Measurements from ENCODE around the gene DLL4. TPM values are rescaled to one million over a fixed set of nuclear protein-coding genes. Genes with fewer than 3 reads are reported as not detected.
A peak's percentile ranks its signal among the peaks of the same experiment; 100 is the strongest.
"Not testable (repeated sequence)": the region's sequence is repeated elsewhere in the genome, so short reads cannot be mapped to it uniquely, and the experiment has no call there.

DLL4 gene
- total and polyA plus RNA-seq, 5 experiments from 2014 or later = 0.16 TPM; not detected in 4

DNA sequence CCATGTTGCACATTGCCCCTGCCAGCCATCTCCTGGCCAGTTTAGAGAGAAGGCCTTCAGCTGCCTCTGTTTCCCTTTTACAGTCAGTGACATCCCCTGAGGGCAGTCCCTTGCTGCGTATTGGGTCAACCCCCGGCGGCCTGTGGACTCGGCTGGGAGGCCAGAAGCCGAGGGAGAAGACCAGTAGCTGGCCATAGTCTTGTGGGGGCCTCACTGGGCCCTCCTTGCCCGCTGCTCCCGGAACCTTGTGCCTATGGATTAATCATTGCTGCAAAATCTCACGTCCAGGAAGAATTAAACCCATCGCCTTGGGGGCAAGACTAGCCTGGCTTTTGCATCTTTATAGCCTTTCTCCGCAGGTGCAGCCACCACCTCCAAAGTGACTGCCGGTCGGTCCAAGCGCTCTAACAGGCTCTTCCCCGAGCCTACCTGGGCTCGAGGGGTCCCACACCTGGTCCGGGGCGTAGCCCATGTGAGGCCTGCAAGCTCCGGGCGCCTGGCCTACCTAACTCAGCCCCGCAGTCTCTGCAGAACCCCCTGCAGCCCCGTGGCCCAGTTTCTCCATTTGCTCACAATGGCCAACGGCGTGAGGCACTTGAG, 23.3 kb downstream of the DLL4 start:
- Mint-ChIP-seq H3K27me3 (peaks cover 0 to 2% (median 0%) of the 10 kb centered on the region in 5 donors), H3K36me3 (no peaks in the 10 kb centered on the region), H3K4me3 (peak overlapping the region; percentile 71 to 96 (median 90)), H3K9me3 (no peaks in the 10 kb centered on the region), H3K4me1 (peaks cover 0 to 19% (median 11%) of the 10 kb centered on the region in 4 donors), H3K27ac (peak overlapping the region in 5 of 10 donors; percentile 76 to 91 (median 86))
- POLR2A ChIA-PET = interaction anchor here (0.6 to 3.9 kb wide), 4 partner anchors 10 to 47 kb away, joined by 7 to 47 read pairs (median 8); no protein-coding TSS in a partner anchor
- ATAC-seq (no peak), DNase-seq (no peak)

GRCh38 chr15:40952901-40953712, 24.0 kb downstream of the DLL4 start, which contains the start of gene CHAC1:
Gene CHAC1, plus strand, starts transcription at chr15:40953471. Its CDS starts 113 bp downstream, at chr15:40953584.
- H3K9me3 Mint-ChIP-seq = no peaks in the 10 kb centered on the region
- peak within 1 kb of the TSS; percentile 53 to 92 (median 82) for H3K27ac Mint-ChIP-seq
- peaks cover 0 to 19% (median 11%) of the 10 kb centered on the region in 4 donors for H3K4me1 Mint-ChIP-seq
- peaks cover 0 to 2% (median 0%) of the 10 kb centered on the region in 5 donors for H3K27me3 Mint-ChIP-seq
- POLR2A ChIA-PET = interaction anchor here (0.7 to 3.9 kb wide), 6 partner anchors 11 to 163 kb away, joined by 5 to 47 read pairs (median 8); partner anchors contain the start of gene INO80
- H3K36me3 Mint-ChIP-seq = no peaks in the 10 kb centered on the region
- ATAC-seq = peak; percentile 96 to 97
- H3K4me3 Mint-ChIP-seq = peak within 1 kb of the TSS; percentile 89 to 96 (median 93)
- DNase-seq = peak; percentile 88 to 97 (median 94)

GRCh38 chr15:40953713-40954074, 24.6 kb downstream of the DLL4 start:
- Mint-ChIP-seq H3K36me3 (no peaks in the 10 kb centered on the region), H3K27ac (peak overlapping the region in 9 of 10 donors; percentile 31 to 91 (median 73)), H3K9me3 (no peaks in the 10 kb centered on the region), H3K4me3 (peak overlapping the region; percentile 89 to 96 (median 93)), H3K27me3 (peaks cover 0 to 2% (median 0%) of the 10 kb centered on the region in 5 donors), H3K4me1 (peaks cover 0 to 19% (median 12%) of the 10 kb centered on the region in 4 donors)
- POLR2A ChIA-PET = interaction anchor here (1.2 to 3.9 kb wide), 5 partner anchors 10 to 162 kb away, joined by 6 to 47 read pairs (median 8); partner anchors contain the start of gene INO80
- ATAC-seq (no peak), DNase-seq (no peak)

GRCh38 chr15:40954158-40954848, 25.2 kb downstream of the DLL4 start:
- not testable (repeated sequence) for H3K36me3 Mint-ChIP-seq, DNase-seq, ATAC-seq, H3K27me3 Mint-ChIP-seq, H3K9me3 Mint-ChIP-seq
- POLR2A ChIA-PET = interaction anchor here (1.4 to 3.9 kb wide), 4 partner anchors 9 to 162 kb away, joined by 6 to 47 read pairs (median 8); partner anchors contain the start of gene INO80
- peak overlapping the region in 7 of 10 donors; percentile 37 to 79 (median 74) for H3K27ac Mint-ChIP-seq
- peak overlapping the region; percentile 89 to 96 (median 93) for H3K4me3 Mint-ChIP-seq
- H3K4me1 Mint-ChIP-seq = peaks cover 0 to 19% (median 12%) of the 10 kb centered on the region in 4 donors

DNA sequence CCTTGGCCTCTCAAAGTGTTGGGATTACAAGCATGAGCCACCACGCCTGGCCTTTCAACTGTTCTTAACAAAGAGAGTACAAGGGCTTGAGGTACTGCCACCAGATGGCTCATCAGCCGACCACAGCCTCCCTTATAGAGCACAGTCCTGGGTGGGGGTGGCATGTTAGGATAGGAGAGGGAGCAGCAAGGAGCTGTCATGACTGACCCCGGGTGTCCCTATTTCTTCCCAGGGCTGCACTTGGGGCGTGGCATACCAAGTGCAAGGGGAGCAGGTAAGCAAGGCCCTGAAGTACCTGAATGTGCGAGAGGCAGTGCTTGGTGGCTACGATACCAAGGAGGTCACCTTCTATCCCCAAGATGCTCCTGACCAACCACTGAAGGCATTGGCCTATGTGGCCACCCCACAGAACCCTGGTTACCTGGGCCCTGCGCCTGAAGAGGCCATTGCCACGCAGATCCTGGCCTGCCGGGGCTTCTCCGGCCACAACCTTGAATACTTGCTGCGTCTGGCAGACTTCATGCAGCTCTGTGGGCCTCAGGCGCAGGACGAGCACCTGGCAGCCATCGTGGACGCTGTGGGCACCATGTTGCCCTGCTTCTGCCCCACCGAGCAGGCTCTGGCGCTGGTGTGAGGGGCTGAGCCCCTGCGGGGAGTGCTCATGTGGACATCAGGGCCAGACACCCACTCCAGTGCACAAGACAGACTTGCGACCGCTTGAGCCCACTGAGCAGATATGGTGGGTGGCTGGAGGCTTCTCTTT, 26.2 kb downstream of the DLL4 start:
- ATAC-seq (no peak), DNase-seq (no peak)
- Mint-ChIP-seq H3K4me3 (peak overlapping the region in 6 of 10 donors; percentile 47 to 96 (median 91)), H3K4me1 (peaks cover 8 to 23% (median 15%) of the 10 kb centered on the region in 4 donors), H3K27me3 (peaks cover 0 to 2% (median 0%) of the 10 kb centered on the region in 5 donors), H3K27ac (peak overlapping the region in 1 of 10 donors; percentile 44), H3K36me3 (no peaks in the 10 kb centered on the region), H3K9me3 (no peaks in the 10 kb centered on the region)
- POLR2A ChIA-PET = interaction anchor here (0.9 to 3.9 kb wide), 2 partner anchors 13 to 48 kb away, joined by 3 to 47 read pairs; no protein-coding TSS in a partner anchor

DNA sequence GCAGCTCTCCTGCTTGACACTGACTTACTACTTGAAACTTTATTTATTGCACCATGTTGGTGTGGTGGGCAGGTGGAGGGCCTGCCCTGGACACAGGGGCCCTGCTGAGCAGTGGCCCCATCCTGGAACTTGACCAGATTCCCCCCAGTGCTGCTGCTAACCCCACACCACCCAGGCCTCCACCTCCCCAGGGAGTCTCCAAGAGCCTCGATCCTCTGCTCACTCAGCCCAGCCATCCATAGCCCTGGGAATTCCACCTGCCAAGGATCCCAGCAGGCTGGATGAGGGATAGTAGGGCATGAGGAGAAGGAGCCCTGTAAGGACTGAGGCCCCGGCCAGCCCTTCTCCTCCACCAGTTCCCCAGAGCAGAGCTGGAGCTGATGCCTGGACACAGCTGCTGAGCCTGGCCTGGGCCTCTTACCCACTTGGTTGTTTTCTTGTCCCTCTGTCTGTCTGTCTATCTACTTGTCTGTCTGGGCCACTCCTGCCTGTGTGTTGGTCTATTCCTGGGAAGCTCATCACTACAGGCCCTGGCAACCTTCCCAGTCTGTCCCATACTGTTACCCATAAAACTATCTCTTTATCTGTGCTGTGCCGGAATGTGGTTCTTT, 26.9 kb downstream of the DLL4 start:
- POLR2A ChIA-PET = interaction anchor here (0.9 kb wide), 1 partner anchor 48 kb away, joined by 3 read pairs; no protein-coding TSS in a partner anchor
- peak overlapping the region in 1 of 10 donors; percentile 13 for H3K27ac Mint-ChIP-seq
- peaks cover 0 to 2% (median 0%) of the 10 kb centered on the region in 5 donors for H3K27me3 Mint-ChIP-seq
- peak overlapping the region in 2 of 10 donors; percentile 33 to 62 for H3K4me3 Mint-ChIP-seq
- no peaks in the 10 kb centered on the region for H3K9me3 Mint-ChIP-seq
- H3K4me1 Mint-ChIP-seq = peaks cover 8 to 23% (median 15%) of the 10 kb centered on the region in 4 donors
- DNase-seq = no peak
- ATAC-seq = no peak
- H3K36me3 Mint-ChIP-seq = no peaks in the 10 kb centered on the region

DNA sequence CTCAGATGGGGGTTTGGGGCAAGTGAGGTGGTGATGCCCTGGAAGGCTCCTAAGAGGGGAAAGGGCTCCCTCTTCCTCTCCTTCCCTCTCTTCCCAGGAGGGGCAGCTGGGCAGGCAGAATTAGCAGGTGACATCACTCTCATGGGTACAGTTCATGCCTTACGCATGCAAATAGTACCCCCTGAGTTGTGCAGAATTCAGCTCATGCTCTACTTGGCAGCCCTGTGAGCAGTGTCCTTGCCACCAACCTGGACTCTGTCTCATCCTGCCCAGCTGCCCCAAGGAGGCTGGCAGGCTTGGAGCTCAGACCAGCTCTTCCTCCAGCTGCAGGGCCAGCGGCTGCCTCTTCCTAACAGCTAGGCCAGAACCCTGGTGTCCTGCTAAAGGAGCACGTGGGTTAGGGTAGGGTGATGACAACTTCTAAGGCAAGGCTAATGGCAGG, 27.4 kb downstream of the DLL4 start:
- DNase-seq (no peak), ATAC-seq (no peak)
- peaks cover 0 to 2% (median 0%) of the 10 kb centered on the region in 5 donors for H3K27me3 Mint-ChIP-seq
- peaks cover 8 to 23% (median 15%) of the 10 kb centered on the region in 4 donors for H3K4me1 Mint-ChIP-seq
- no peaks in the 10 kb centered on the region for H3K9me3 Mint-ChIP-seq
- no peaks in the 10 kb centered on the region for H3K36me3 Mint-ChIP-seq
- POLR2A ChIA-PET = interaction anchor here (0.9 kb wide), 1 partner anchor 49 kb away, joined by 3 read pairs; no protein-coding TSS in a partner anchor
- peak overlapping the region in 1 of 10 donors; percentile 62 for H3K4me3 Mint-ChIP-seq
- H3K27ac Mint-ChIP-seq = peak overlapping the region in 1 of 10 donors; percentile 13

DNA sequence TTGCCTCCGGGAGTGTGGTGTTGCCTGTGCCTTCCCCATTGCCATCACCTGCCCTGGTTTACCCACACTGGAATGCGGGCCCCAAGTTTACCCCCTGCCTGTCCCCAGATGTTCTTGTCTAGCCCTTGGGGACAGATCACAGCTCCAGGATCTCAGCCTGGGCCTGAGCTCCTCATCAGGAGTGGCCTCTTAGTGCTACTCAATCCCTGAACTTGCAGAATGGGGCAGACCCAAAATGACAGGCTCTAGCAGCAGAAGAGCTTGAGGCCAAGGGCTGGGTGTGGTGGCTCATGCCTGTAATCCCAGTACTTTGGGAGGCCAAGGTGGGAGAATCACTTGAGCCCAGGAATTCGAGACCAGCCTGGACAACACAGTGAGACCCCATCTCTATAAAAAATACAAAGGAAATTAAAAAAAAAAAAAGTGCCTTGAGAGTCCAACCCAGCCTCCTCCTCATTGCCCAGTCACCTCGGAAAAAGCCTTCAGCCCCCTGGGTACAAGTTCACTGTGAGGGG, 28.0 kb downstream of the DLL4 start:
- ATAC-seq (no peak), DNase-seq (no peak)
- peaks cover 8 to 18% (median 15%) of the 10 kb centered on the region in 4 donors for H3K4me1 Mint-ChIP-seq
- H3K27ac Mint-ChIP-seq = no peak overlapping the region
- H3K9me3 Mint-ChIP-seq = no peaks in the 10 kb centered on the region
- H3K4me3 Mint-ChIP-seq = no peak overlapping the region
- H3K36me3 Mint-ChIP-seq = no peaks in the 10 kb centered on the region
- POLR2A ChIA-PET = no interaction called here
- no peaks in the 10 kb centered on the region for H3K27me3 Mint-ChIP-seq

GRCh38 chr15:40957581-40958051, 28.5 kb downstream of the DLL4 start:
- DNase-seq (no peak), ATAC-seq (no peak)
- POLR2A ChIA-PET = no interaction called here
- peaks cover 8 to 16% (median 14%) of the 10 kb centered on the region in 4 donors for H3K4me1 Mint-ChIP-seq
- H3K36me3 Mint-ChIP-seq = no peaks in the 10 kb centered on the region
- no peaks in the 10 kb centered on the region for H3K27me3 Mint-ChIP-seq
- H3K9me3 Mint-ChIP-seq = no peaks in the 10 kb centered on the region
- peak overlapping the region in 1 of 10 donors; percentile 39 for H3K4me3 Mint-ChIP-seq
- H3K27ac Mint-ChIP-seq = peak overlapping the region in 1 of 10 donors; percentile 44

GRCh38 chr15:40958146-40958545, 29.0 kb downstream of the DLL4 start:
- peaks cover 0 to 3% (median 0%) of the 10 kb centered on the region in 5 donors for H3K27me3 Mint-ChIP-seq
- no peak for DNase-seq
- peaks cover 8 to 13% (median 12%) of the 10 kb centered on the region in 4 donors for H3K4me1 Mint-ChIP-seq
- peak overlapping the region in 1 of 10 donors; percentile 5 for H3K27ac Mint-ChIP-seq
- H3K9me3 Mint-ChIP-seq = no peaks in the 10 kb centered on the region
- ATAC-seq = no peak
- no peak overlapping the region for H3K4me3 Mint-ChIP-seq
- H3K36me3 Mint-ChIP-seq = no peaks in the 10 kb centered on the region
- POLR2A ChIA-PET = no interaction called here

GRCh38 chr15:40958723-40959122, 29.6 kb downstream of the DLL4 start:
- DNase-seq (no peak), ATAC-seq (no peak)
- POLR2A ChIA-PET = no interaction called here
- Mint-ChIP-seq H3K27me3 (peaks cover 0 to 5% (median 0%) of the 10 kb centered on the region in 5 donors), H3K36me3 (no peaks in the 10 kb centered on the region), H3K4me1 (peaks cover 8 to 11% (median 11%) of the 10 kb centered on the region in 4 donors), H3K27ac (no peak overlapping the region), H3K4me3 (no peak overlapping the region), H3K9me3 (no peaks in the 10 kb centered on the region)

All from naive thymus-derived CD8-positive, alpha-beta T cell (primary cell).